IMR-90 (cell line): ENCODE measurements around the gene KCNG3.

ENCODE experiments used
- POLR2A ChIP-seq: IDR thresholded peaks from 2 replicates; pipeline ENCODE4 v1.6.1; 2012; ENCODE audit warnings: mild to moderate bottlenecking, low read depth, low read length
- SMC3 ChIP-seq: fragments of 150-350 bp; IDR thresholded peaks from 2 replicates; pipeline ENCODE4 v1.6.1; 2016; ENCODE audit warnings: low read depth, mild to moderate bottlenecking, antibody characterized with exemption, low read length, moderate library complexity
- TF ChIP-seq, protein P1 (sequence below): conservative IDR thresholded peaks from 2 replicates; pipeline ENCODE4 v1.5.1; 2012; ENCODE audit warnings: mild to moderate bottlenecking, low read depth, low read length, improper control_type of control experiment
- TF ChIP-seq, protein P2 (sequence below): fragments of 150-350 bp; IDR thresholded peaks from 2 replicates; pipeline ENCODE4 v1.6.1; 2016; ENCODE audit warnings: low read depth, mild to moderate bottlenecking, low read length, moderate library complexity, borderline replicate concordance

DNA sequence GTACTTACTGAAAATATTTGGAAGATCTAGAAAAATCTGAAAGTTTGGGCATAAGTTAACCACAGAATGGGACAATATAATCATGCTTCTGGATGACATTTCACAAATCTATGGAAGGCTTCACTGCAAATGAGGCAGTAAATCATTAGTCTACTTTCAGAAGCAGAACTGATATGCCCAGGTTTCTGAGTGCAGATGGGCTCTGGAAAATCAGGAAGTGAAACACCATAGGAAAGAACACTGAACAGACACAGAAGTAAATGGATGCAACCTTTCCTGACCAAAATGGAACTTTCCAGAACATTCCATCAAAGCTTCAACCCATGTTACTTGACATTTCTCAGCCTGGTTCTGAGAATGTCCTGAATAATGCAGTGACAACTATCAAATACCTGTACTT is 55.1 kb downstream of the KCNG3 start:
- TF ChIP-seq, protein P1, sequence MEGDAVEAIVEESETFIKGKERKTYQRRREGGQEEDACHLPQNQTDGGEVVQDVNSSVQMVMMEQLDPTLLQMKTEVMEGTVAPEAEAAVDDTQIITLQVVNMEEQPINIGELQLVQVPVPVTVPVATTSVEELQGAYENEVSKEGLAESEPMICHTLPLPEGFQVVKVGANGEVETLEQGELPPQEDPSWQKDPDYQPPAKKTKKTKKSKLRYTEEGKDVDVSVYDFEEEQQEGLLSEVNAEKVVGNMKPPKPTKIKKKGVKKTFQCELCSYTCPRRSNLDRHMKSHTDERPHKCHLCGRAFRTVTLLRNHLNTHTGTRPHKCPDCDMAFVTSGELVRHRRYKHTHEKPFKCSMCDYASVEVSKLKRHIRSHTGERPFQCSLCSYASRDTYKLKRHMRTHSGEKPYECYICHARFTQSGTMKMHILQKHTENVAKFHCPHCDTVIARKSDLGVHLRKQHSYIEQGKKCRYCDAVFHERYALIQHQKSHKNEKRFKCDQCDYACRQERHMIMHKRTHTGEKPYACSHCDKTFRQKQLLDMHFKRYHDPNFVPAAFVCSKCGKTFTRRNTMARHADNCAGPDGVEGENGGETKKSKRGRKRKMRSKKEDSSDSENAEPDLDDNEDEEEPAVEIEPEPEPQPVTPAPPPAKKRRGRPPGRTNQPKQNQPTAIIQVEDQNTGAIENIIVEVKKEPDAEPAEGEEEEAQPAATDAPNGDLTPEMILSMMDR = no peak
- TF ChIP-seq POLR2A (no peak), SMC3 (no peak)
- TF ChIP-seq, protein P2, sequence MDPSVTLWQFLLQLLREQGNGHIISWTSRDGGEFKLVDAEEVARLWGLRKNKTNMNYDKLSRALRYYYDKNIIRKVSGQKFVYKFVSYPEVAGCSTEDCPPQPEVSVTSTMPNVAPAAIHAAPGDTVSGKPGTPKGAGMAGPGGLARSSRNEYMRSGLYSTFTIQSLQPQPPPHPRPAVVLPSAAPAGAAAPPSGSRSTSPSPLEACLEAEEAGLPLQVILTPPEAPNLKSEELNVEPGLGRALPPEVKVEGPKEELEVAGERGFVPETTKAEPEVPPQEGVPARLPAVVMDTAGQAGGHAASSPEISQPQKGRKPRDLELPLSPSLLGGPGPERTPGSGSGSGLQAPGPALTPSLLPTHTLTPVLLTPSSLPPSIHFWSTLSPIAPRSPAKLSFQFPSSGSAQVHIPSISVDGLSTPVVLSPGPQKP = no peak
